Caco-2 (cell line): ENCODE data around the gene TBX10. TPM values are rescaled to one million over a fixed set of nuclear protein-coding genes. Genes with fewer than 3 reads are reported as not detected.
"Not testable (repeated sequence)": the region's sequence is repeated elsewhere in the genome, so short reads cannot be mapped to it uniquely, and the experiment has no call there.

Experiments used
- BruUV-seq: library from RNA; stranded (reverse); fragments of 400-500 nt; replicated peaks from 2 replicates; lab custom pipeline; 2021; lab: Mats Ljungman, UMichigan
- CTCF ChIA-PET: fragments of 300-600 bp; sonication (Branson Sonifier 250); formaldehyde crosslinking; loops from one replicate; lab custom pipeline; 2022; ENCODE audit warnings: antibody characterized with exemption; lab: Charles Lee
- POLR2A ChIA-PET: fragments of 300-600 bp; sonication (Branson Sonifier 250); formaldehyde crosslinking; loops from one replicate; lab custom pipeline; 2022; ENCODE audit warnings: antibody characterized with exemption; lab: Charles Lee
- DNase-seq, 2 experiments: peaks; one replicate each; pipeline versions ENCODE4 v3.0.0 to v3.0.0-alpha.2; 2020 to 2022
- H3K27me3 ChIP-seq: replicated peaks from 2 replicates; pipeline ENCODE4 v1.6.0; 2011; ENCODE audit warnings: low read length; ENCODE audit not compliant: control insufficient read depth, insufficient read depth
- H3K36me3 ChIP-seq: 2 replicates; pipeline ENCODE4 v1.5.1; 2011; ENCODE audit warnings: low read length; ENCODE audit not compliant: control insufficient read depth, insufficient read depth
- H3K4me1 ChIP-seq: fragments of 250-450 bp; sonication (Bioruptor Pico); 2 replicates; pipeline ENCODE4 v1.5.1; 2020; ENCODE audit warnings: mild to moderate bottlenecking
- H3K4me3 ChIP-seq: 2 replicates; pipeline ENCODE4 v1.5.1; 2011; ENCODE audit warnings: low read depth, mild to moderate bottlenecking, control low read depth, low read length
- H3K9me3 ChIP-seq: fragments of 250-450 bp; sonication (Bioruptor Pico); 2 replicates; pipeline ENCODE4 v1.5.1; 2020; ENCODE audit warnings: mild to moderate bottlenecking, moderate library complexity
- H3K27ac Mint-ChIP-seq: one replicate; pipeline ENCODE4 v1.8.0; 2022; ENCODE audit warnings: mixed read lengths; ENCODE audit not compliant: unreplicated experiment
- H3K27me3 Mint-ChIP-seq: one replicate; pipeline ENCODE4 v1.8.0; 2022; ENCODE audit warnings: mixed read lengths; ENCODE audit not compliant: insufficient read depth, unreplicated experiment
- H3K36me3 Mint-ChIP-seq: one replicate; pipeline ENCODE4 v1.8.0; 2022; ENCODE audit warnings: mild to moderate bottlenecking, mixed read lengths; ENCODE audit not compliant: insufficient read depth, unreplicated experiment
- H3K4me1 Mint-ChIP-seq: one replicate; pipeline ENCODE4 v1.8.0; 2022; ENCODE audit warnings: low read depth, mixed read lengths; ENCODE audit not compliant: unreplicated experiment
- H3K4me3 Mint-ChIP-seq: one replicate; pipeline ENCODE4 v1.8.0; 2022; ENCODE audit warnings: mild to moderate bottlenecking, moderate library complexity, mixed read lengths; ENCODE audit not compliant: unreplicated experiment
- H3K9me3 Mint-ChIP-seq: one replicate; pipeline ENCODE4 v1.8.0; 2022; ENCODE audit warnings: mixed read lengths; ENCODE audit not compliant: unreplicated experiment
- intact Hi-C: fragments of 100-400 bp; cut with micrococcal nuclease; formaldehyde crosslinking; loops from one replicate; pipeline ENCODE4 v1.10.0; 2022; ENCODE audit not compliant: unreplicated experiment
- total RNA-seq: library from RNA; stranded (reverse); gene quantifications from 2 replicates; pipeline ENCODE4 v1.2.3, GENCODE V29; 2022

The TBX10 gene
- total RNA-seq, 1 experiment from 2014 or later, result not detected

- H3K4me3 ChIP-seq, H3K4me3 Mint-ChIP-seq, H3K36me3 ChIP-seq, H3K27ac Mint-ChIP-seq, H3K9me3 Mint-ChIP-seq, H3K27me3 ChIP-seq, H3K4me1 ChIP-seq, H3K4me1 Mint-ChIP-seq, POLR2A ChIA-PET, H3K27me3 Mint-ChIP-seq, DNase-seq, H3K9me3 ChIP-seq, intact Hi-C loops, BruUV-seq: not testable (repeated sequence)
- peaks cover 11% of the 10 kb centered on the region for H3K36me3 Mint-ChIP-seq
- CTCF ChIA-PET, result interaction anchor here (1.2 kb wide), 2 partner anchors 9 kb away, joined by 3 read pairs; no protein-coding TSS in a partner anchor
Measured at GRCh38 chr11:67623795-67624194, 15.8 kb downstream of the TBX10 start.

DNA sequence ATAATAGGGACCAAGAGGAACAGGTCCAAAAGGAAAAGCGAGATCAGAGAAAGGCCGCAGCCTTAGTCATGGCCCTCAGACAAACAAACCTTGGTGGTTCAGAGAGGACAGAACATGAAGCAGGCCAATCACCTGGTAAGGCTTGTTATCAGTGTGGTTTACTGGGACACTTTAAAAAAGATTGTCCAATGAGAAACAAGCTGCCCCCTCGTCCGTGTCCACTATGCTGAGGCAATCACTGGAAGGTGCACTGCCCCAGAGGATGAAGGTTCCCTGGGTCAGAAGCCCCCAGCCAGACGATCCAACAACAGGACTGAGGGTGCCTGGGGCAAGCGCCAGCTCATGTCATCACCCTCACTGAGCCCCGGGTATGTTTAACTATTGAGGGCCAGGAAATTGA lies 16.7 kb downstream of the TBX10 start:
- H3K36me3 ChIP-seq, intact Hi-C loops, DNase-seq, H3K9me3 Mint-ChIP-seq, BruUV-seq, H3K27ac Mint-ChIP-seq, H3K4me3 ChIP-seq, H3K9me3 ChIP-seq, H3K4me1 Mint-ChIP-seq, H3K4me1 ChIP-seq, H3K27me3 ChIP-seq, H3K27me3 Mint-ChIP-seq, POLR2A ChIA-PET, H3K4me3 Mint-ChIP-seq: not testable (repeated sequence)
- CTCF ChIA-PET, result interaction anchor here (1.2 kb wide), 1 partner anchor 9 kb away, joined by 3 read pairs; no protein-coding TSS in a partner anchor
- H3K36me3 Mint-ChIP-seq, result peaks cover 10% of the 10 kb centered on the region

GRCh38 chr11:67621928-67622327 lies 17.6 kb downstream of the TBX10 start:
- H3K27me3 Mint-ChIP-seq, H3K4me3 Mint-ChIP-seq: not testable (repeated sequence)

GRCh38 chr11:67620621-67621020 lies 18.9 kb downstream of the TBX10 start:
- BruUV-seq, H3K4me1 Mint-ChIP-seq, H3K36me3 Mint-ChIP-seq, H3K4me3 Mint-ChIP-seq, H3K36me3 ChIP-seq, POLR2A ChIA-PET, H3K27ac Mint-ChIP-seq, DNase-seq, H3K27me3 Mint-ChIP-seq, H3K4me1 ChIP-seq, H3K27me3 ChIP-seq, H3K4me3 ChIP-seq, intact Hi-C loops, H3K9me3 Mint-ChIP-seq, H3K9me3 ChIP-seq: not testable (repeated sequence)
- CTCF ChIA-PET, result interaction anchor here (1.6 kb wide), 1 partner anchor 9 kb away, joined by 9 read pairs; the partner anchor contains the start of gene NUDT8

More at GRCh38 chr11:67621928-67622327, 17.6 kb downstream of the TBX10 start:
- H3K9me3 ChIP-seq, H3K27me3 ChIP-seq, POLR2A ChIA-PET, H3K36me3 ChIP-seq, CTCF ChIA-PET, intact Hi-C loops, H3K4me3 ChIP-seq, H3K27ac Mint-ChIP-seq, H3K36me3 Mint-ChIP-seq, H3K4me1 ChIP-seq, H3K4me1 Mint-ChIP-seq, BruUV-seq, DNase-seq, H3K9me3 Mint-ChIP-seq: not testable (repeated sequence)

- TSS peak; percentile 65 for BruUV-seq
- H3K9me3 Mint-ChIP-seq, H3K36me3 ChIP-seq, H3K4me1 ChIP-seq, H3K4me3 Mint-ChIP-seq, H3K27me3 Mint-ChIP-seq, intact Hi-C loops, H3K27me3 ChIP-seq, H3K27ac Mint-ChIP-seq, POLR2A ChIA-PET, H3K4me1 Mint-ChIP-seq, H3K4me3 ChIP-seq, H3K36me3 Mint-ChIP-seq, H3K9me3 ChIP-seq: not testable (repeated sequence)
- peak in 1 of 2 experiments; percentile 45 for DNase-seq
- CTCF ChIA-PET, result interaction anchor here (1.6 kb wide), 1 partner anchor 10 kb away, joined by 9 read pairs; the partner anchor contains the start of gene NUDT8
Measured at GRCh38 chr11:67619683-67620618, 19.6 kb downstream of the TBX10 start.

DNA sequence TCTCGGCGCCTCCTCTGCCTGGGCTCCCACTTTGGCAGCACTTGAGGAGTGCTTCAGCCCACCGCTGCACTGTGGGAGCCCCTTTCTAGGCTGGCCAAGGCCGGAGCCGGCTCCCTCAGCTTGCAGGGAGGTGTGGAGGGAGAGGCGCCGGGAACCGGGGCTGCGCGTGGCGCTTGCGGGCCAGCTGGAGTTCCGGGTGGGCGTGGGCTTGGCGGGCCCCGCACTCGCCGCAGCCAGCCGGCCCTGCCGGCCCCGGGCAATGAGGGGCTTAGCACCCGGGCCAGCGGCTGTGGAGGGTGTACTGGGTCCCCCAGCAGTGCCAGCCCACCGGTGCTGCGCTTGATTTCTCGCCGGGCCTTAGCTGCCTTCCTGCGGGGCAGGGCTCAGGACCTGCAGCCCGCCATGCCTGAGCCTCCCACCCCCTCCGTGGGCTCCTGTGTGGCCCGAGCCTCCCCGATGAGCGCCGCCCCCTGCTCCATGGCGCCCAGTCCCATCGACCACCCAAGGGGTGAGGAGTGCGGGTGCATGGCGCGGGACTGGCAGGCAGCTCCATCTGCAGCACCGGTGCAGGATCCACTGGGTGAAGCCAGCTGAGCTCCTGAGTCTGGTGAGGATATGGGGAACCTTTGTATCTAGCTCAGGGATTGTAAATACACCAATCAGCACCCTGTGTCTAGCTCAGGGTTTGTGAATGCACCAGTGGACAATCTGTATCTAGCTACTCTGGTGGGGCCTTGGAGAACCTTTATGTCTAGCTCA lies 20.5 kb downstream of the TBX10 start:
- BruUV-seq, H3K27me3 Mint-ChIP-seq, H3K9me3 ChIP-seq, H3K27ac Mint-ChIP-seq, H3K36me3 ChIP-seq, H3K4me1 Mint-ChIP-seq, H3K4me3 Mint-ChIP-seq, intact Hi-C loops, H3K4me3 ChIP-seq, POLR2A ChIA-PET, H3K4me1 ChIP-seq, H3K36me3 Mint-ChIP-seq, H3K27me3 ChIP-seq, H3K9me3 Mint-ChIP-seq: not testable (repeated sequence)
- DNase-seq, result peak in 1 of 2 experiments; percentile 27
- CTCF ChIA-PET, result interaction anchor here (1.6 kb wide), 1 partner anchor 11 kb away, joined by 9 read pairs; the partner anchor contains the start of gene NUDT8
